Ascending aorta (tissue), 2 donors: ENCODE measurements around the gene CENPI. TPM values are rescaled to one million over a fixed set of nuclear protein-coding genes. Genes with fewer than 3 reads are reported as not detected.

Source experiments
- DNase-seq, 2 donors: peaks; one replicate each; pipeline ENCODE4 v3.0.0-alpha.2; 2019; ENCODE audit warnings: low spot score in 2 of 2
- H3K27ac ChIP-seq, 2 donors: fragments of 200-600 bp; sonication (generic); one replicate each; pipeline ENCODE4 v1.5.1; 2016 to 2017; ENCODE audit warnings: mild to moderate bottlenecking in 1 of 2
- H3K27me3 ChIP-seq: fragments of 200-600 bp; sonication (generic); one replicate; pipeline ENCODE4 v1.5.1; 2017
- H3K36me3 ChIP-seq, 2 donors: fragments of 200-600 bp; sonication (generic); one replicate each; pipeline ENCODE4 v1.5.1; 2016
- H3K4me1 ChIP-seq, 2 donors: fragments of 200-600 bp; sonication (generic); one replicate each; pipeline ENCODE4 v1.5.1; 2016 to 2017; ENCODE audit warnings: mild to moderate bottlenecking in 1 of 2
- H3K4me3 ChIP-seq, 2 donors: fragments of 200-600 bp; sonication (generic); one replicate each; pipeline ENCODE4 v1.5.1; 2016 to 2017; ENCODE audit warnings: mild to moderate bottlenecking in 1 of 2
- H3K9me3 ChIP-seq, 2 donors: fragments of 200-600 bp; sonication (generic); one replicate each; pipeline ENCODE4 v1.5.1; 2016
- intact Hi-C: fragments of 100-400 bp; cut with DNase I; formaldehyde crosslinking; loops from one replicate; pipeline ENCODE4 v1.15.1; 2023
- total RNA-seq: library from RNA; depleted of rRNA; stranded (reverse); fragments of >200 nt; gene quantifications from one replicate; pipeline ENCODE4 v1.1.0, GENCODE V29; 2016
- TF ChIP-seq, protein P1 (sequence below), 3 experiments: fragments of 200-600 bp in 2 of 3; fragments of 450-650 bp in 1 of 3; sonication (generic) in 2 of 3; IDR thresholded peaks; one replicate each; pipeline ENCODE4 v1.5.1; 2016 to 2019; ENCODE audit warnings: antibody characterized with exemption in 3 of 3, mild to moderate bottlenecking in 1 of 3, moderate library complexity in 1 of 3

The CENPI gene
- total RNA-seq, 1 donor from 2014 or later = not detected

DNA sequence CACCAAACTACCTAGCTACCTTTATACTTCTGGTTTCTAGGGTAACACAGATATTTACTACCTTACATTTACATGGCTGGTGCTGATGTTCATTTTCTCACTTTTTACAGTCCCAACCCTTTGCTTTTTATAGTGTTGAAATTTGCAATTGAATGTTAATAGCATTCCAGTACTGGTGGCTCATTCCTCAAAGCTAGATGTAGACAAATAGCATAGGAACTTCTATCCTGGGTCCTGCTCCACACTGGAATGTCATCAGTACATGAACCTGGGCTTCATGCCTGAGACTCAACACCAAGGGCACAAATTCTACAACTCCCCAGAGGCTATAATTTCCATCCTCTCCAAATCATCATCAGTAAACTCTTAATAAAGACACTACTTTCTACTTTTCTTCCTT lies 35.8 kb upstream of the CENPI start:
- TF ChIP-seq, protein P1, sequence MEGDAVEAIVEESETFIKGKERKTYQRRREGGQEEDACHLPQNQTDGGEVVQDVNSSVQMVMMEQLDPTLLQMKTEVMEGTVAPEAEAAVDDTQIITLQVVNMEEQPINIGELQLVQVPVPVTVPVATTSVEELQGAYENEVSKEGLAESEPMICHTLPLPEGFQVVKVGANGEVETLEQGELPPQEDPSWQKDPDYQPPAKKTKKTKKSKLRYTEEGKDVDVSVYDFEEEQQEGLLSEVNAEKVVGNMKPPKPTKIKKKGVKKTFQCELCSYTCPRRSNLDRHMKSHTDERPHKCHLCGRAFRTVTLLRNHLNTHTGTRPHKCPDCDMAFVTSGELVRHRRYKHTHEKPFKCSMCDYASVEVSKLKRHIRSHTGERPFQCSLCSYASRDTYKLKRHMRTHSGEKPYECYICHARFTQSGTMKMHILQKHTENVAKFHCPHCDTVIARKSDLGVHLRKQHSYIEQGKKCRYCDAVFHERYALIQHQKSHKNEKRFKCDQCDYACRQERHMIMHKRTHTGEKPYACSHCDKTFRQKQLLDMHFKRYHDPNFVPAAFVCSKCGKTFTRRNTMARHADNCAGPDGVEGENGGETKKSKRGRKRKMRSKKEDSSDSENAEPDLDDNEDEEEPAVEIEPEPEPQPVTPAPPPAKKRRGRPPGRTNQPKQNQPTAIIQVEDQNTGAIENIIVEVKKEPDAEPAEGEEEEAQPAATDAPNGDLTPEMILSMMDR (IDR thresholded peaks at IDR 0.05) = no peak
- no peaks in the 10 kb centered on the region for H3K36me3 ChIP-seq
- H3K27ac ChIP-seq = no peak overlapping the region
- no peaks in the 10 kb centered on the region for H3K27me3 ChIP-seq
- no peak for DNase-seq
- no peaks in the 10 kb centered on the region for H3K4me1 ChIP-seq
- H3K4me3 ChIP-seq = no peak overlapping the region
- intact Hi-C loops = no loop called here
- H3K9me3 ChIP-seq = no peaks in the 10 kb centered on the region

- H3K27ac ChIP-seq = no peak overlapping the region
- intact Hi-C loops = no loop called here
- TF ChIP-seq, protein P1 (IDR thresholded peaks at IDR 0.05) = no peak
- H3K4me3 ChIP-seq = no peak overlapping the region
- H3K36me3 ChIP-seq = no peaks in the 10 kb centered on the region
- no peak for DNase-seq
- no peaks in the 10 kb centered on the region for H3K27me3 ChIP-seq
- no peaks in the 10 kb centered on the region for H3K9me3 ChIP-seq
- no peaks in the 10 kb centered on the region for H3K4me1 ChIP-seq
Measured at GRCh38 chrX:101071582-101071981, 26.4 kb upstream of the CENPI start.

DNA sequence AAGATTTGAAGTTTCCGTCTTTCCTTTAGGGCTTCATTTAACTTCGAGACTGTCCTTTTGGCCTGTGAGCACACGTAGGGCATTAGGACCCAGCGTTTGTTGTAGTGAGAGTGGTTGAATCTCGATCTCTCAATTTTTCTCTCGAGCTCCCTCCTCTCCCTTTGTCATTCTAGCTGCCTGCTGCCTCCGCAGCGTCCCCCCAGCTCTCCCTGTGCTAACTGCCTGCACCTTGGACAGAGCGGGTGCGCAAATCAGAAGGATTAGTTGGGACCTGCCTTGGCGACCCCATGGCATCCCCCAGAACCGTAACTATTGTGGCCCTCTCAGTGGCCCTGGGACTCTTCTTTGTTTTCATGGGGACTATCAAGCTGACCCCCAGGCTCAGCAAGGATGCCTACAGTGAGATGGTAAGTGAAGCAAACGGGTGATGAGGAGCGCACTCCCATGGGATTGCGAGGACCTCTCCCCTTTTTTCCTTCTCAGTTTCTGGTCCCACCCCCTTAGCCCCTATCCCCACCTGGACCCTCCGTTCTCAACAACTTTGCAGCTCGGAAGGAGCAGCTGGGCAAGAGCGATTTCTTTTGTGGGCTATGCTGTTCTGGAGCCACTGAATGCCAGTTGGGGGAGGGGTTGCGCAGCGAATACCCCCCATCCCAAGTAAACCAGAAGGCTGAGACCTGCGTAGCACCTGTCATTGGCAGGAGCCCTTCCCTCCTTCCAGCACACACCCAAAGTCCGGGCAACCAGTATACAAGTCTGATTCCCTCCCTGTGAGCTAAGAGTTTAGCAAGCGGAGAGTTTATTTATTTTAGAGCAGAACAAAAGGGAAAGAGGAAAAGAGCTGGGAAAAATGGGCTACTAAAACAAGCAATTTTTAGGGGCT lies 19.0 kb upstream of the CENPI start, which contains the start of gene TMEM35A:
Gene TMEM35A, plus strand, starts transcription at position 164 of the 883 bp plus-strand sequence. Its CDS starts 124 bp downstream, at position 288.
- no peaks in the 10 kb centered on the region for H3K9me3 ChIP-seq
- H3K4me3 ChIP-seq = peak within 1 kb of the TSS; percentile 23 to 61
- TF ChIP-seq, protein P1 (IDR thresholded peaks at IDR 0.05) = no peak
- intact Hi-C loops = no loop called here
- no peaks in the 10 kb centered on the region for H3K36me3 ChIP-seq
- H3K4me1 ChIP-seq = no peaks in the 10 kb centered on the region
- no peak for DNase-seq
- no peaks in the 10 kb centered on the region for H3K27me3 ChIP-seq
- H3K27ac ChIP-seq = no peak within 1 kb of the TSS

- Histone ChIP-seq H3K9me3 (no peaks in the 10 kb centered on the region), H3K4me3 (peak overlapping the region in 1 of 2 donors; percentile 61), H3K36me3 (no peaks in the 10 kb centered on the region), H3K4me1 (no peaks in the 10 kb centered on the region), H3K27ac (no peak overlapping the region), H3K27me3 (no peaks in the 10 kb centered on the region)
- TF ChIP-seq, protein P1 (IDR thresholded peaks at IDR 0.05) = no peak
- intact Hi-C loops = no loop called here
- DNase-seq = no peak
Measured at GRCh38 chrX:101079736-101080270, 18.2 kb upstream of the CENPI start.

- Histone ChIP-seq H3K9me3 (no peaks in the 10 kb centered on the region), H3K36me3 (no peaks in the 10 kb centered on the region), H3K27ac (no peak overlapping the region), H3K4me3 (peak overlapping the region in 1 of 2 donors; percentile 61), H3K27me3 (no peaks in the 10 kb centered on the region), H3K4me1 (no peaks in the 10 kb centered on the region)
- TF ChIP-seq, protein P1 (IDR thresholded peaks at IDR 0.05) = no peak
- intact Hi-C loops = no loop called here
- DNase-seq = no peak
Measured at GRCh38 chrX:101080326-101081124, 17.5 kb upstream of the CENPI start.
